NCI-H1048 (cell line): ENCODE results near the gene SEMA6A.
"Not testable (repeated sequence)": the region's sequence is repeated elsewhere in the genome, so short reads cannot be mapped to it uniquely, and the experiment has no call there.

ENCODE experiments used
- DNase-seq: peaks from one replicate; lab custom pipeline; 2025; lab: John Stamatoyannopoulos, UW

SEMA6A gene

DNA sequence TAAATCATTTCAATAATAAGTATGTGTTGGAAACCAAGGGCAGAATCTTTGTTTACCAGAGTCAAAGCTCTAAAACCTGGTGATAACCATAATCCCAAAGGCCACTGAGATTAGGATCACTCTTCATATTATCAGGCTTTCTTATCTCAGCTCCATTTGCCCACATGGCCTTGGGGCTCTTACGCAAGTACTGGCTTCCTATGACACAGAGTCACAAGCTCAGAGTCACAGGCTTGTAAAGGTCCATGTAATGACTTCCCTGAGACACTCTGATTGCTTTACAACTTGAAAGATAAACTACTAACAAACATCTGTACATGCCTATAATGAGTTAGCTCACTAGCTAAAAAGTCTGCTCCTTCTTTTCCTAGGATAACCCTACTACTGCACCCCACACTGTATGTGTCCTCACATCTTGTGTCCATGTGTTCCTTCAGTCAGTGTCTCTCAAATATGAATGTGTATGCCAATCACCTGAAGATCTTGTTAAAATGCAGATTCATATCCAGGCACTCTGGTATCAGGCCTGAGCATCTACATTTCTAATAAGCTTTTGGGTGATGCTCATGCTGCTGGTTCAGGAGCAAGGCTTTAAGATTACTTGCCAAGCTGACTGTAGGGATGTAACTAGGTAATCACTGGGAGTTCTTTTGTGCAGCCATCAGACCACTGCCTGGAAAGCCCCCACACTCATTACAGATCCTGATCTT, 28.4 kb downstream of the SEMA6A start:
- DNase-seq = no peak

DNA sequence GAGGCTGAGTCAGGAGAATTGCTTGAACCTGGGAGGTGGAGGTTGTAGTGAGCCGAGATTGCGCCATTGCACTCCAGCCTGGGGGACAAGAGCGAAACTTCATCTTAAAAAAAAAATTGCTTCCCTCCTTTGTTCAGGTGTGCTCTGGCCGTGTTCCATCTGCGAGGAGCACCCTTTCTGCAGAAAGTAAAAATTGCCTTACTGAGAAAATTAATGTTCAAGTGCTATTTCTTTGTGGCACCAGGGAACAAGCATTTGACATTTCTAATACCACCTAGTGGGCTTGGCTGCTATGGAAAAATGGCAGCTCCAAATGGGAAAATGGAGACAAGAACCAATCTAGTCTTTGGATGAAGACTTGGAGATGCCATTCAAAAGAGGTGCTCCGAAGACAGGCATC, 29.2 kb downstream of the SEMA6A start:
- not testable (repeated sequence) for DNase-seq

DNA sequence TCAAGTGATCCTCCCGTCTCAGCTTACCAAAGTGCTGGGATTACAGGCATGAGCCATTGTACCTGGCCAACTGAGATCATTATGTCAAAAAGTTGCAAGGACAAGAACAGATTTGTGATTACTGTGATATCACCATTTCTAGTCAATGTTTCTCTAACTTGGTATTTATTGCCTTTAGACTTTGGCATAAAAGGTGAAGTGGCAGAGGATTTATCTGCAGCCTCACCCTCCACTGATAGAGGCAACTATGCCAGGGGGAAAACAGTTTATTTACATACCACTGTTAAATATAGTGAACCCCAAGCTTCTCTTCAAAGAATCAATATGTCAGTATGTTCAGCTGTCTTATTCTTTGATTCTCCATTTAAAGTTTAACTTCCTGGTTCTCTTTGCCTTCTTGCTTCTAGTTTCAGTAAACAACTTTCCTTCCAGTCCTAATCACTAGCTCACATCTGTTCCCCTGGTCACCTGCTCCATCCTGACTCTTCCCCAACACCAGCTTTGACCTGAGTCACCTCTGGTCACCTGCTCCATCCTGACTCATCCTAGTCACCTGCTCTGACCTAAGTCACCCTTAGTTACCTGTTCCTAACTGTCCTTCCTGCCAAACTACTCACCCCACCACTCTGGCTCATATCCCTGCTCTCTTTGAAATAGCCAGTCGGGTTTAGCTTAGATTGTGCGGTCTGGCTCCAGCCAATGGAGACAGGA, 29.9 kb downstream of the SEMA6A start:
- DNase-seq = no peak

DNA sequence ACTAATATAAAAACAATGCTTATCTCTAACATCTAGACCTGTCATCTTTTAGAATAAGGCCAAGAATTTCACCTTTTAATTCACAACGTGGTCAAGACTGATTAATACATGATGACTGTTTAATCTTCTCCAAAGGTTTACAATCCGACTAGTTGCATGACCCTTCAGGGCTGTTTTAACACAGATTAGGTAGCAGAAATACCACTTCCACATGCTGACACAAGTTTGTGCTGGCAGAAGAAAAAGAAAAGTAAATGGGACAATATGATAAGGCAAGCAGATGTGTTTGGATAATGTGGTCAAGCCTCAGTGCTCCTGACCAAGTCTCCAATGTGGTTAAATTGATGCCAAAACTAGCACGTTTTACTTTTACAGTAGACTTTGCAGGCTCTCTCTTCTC, 31.1 kb downstream of the SEMA6A start:
- no peak for DNase-seq

DNA sequence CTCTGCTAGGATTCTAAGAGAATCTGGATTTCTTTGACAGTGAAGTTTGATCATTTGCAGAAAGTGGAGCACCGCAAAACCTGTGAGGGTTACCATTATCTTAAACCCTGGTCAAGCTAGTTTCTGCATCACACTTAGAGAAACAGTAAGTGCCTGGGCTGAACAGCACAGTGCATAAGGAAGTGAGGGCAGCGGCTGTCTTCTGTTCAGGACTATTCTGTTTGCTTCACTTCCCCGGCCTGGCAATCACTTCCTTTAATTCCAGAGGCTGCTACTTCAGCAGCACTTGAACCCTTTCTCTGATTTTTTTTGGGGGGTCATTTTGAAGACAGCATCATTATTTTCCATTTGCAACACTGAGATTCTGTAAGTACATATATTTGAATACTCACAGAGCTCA, 32.0 kb downstream of the SEMA6A start:
- no peak for DNase-seq

DNA sequence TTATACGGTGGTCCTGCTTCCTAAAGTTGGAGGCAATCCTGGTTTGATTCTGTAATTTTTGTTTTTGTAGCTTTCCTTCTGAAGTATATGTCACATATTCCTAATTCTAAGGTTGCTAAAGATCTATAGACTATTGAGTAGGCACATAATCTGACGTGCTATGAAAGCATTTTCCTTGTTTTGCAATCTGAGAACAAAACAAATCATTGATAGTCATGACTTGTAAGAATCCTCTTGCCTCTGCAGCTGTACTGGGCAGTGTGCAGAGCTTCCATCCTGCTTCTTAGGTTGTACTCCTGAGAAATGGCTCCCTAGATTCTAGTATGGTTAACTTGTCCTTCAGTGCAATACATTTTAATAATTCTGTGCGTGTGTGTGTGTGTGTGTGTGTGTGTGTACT, 35.4 kb downstream of the SEMA6A start:
- no peak for DNase-seq

DNA sequence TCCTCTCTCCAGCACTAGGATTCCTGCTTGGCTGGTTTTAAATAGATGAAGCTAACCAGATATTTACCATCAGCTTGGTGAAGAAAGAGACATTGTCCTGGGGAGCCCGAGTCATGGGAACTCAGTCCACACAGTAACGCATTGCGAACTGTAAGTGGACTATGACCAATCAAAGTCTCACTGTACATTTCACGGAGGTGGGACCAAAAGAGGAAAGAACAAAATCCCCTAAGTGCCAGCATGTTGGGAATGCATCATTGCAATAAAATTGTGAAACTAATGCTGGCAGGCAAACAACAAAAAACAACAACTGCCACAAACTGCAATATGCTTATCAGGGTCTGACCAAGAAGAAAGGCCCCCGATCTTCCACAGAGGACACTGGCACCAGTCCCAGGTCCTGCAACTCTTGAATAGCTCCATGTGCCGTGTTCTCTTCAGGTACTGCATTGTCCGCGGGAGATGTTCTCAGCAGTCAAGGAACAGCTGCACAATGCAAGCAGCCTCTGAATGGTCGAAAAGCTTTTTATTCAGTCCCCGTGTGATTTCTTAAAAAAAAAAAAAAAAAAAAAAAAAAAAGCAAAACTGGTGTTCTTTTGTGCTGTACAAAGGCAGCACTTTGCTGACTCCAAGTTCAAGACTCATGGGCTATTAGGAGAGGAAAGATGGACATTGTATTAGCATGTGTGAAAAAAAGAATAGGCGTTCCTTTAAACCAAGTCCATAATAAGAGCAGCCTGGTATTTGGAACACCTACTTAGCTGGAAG, 38.1 kb downstream of the SEMA6A start:
- no peak for DNase-seq

DNA sequence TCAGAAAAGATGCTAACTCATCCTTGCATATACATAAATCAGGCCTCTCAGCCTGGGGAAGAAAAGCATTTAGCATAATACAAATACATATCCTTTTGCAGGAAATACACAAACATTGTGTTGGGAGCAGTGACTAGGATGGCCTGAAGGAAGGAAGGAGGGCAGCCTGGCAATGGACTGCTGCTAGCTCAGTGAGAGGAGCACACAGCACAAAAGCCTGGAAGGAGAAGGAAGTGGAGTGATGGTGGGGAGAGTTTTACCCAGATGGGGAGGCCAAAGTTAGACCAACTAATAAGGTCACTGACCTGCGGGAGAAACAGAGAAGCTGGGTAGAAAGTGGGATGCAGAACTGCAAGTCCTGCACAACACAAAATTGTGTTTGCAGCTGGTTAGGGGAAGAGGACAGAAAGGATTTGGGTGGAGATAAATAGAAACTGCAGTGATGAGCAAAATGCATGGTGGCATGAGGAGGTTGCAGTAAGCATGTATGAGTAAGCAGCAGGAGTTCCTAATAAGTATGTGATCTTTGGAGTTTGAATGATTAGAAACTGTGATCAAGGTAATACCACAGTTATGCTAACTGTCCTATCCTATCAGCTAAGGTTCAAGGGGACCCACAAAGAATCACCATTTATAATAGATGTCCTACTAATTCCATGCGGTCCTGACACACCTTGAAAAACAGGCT, 39.5 kb downstream of the SEMA6A start:
- DNase-seq = no peak

DNA sequence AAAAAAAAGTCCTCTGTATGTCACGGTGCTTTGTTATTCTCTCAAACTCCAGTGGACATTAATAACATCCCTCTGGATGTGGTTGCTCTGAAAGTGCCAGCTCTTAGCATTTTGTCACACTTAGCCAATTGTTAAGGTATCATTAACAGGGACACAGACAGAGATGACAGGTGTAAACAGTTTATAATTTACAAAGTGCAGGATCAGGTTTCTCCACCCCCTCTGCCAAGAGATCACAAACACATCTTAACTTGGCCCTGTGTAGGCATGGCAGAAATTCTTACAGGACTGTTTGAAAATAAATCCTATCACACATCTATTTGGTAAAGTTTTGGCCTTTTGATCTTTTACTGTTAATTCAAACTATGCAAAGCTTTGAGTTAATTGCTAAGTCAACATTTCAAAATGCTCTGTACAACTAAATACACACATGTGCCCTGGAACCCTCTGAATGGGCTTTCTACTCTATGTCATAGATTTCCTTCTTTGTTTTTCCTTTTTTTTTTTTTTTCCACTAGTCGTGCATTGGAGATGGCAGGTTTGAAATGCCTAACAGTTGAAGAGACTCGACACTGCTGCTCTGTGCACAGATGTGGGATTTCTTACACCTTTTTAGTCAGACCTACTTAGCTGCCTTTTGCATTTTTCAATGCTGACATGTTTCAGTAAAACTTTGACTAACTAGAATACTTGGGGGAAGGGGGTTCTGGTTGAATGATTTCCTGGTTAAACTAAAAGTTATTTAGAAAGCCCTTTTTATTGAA, 41.7 kb downstream of the SEMA6A start:
- DNase-seq = peak; percentile 31

DNA sequence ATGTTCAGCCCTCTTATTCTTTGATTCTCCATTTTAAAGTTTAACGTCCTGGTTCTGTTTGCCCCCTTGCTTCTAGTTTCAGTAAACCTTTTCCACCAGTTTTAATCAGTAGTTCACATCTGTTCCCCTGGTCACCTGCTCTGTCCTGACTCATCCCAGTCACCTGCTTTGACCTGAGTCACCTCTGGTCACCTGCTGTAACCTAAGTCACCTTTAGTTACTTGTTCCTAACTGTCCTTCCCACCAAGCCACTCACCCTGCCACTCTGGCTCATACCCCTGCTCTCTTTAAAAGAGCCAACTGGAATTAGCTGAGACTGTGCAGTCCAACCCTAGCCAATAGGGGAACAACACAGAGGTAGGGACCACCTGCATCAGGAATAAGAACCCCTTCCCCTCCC, 43.0 kb downstream of the SEMA6A start:
- no peak for DNase-seq

DNA sequence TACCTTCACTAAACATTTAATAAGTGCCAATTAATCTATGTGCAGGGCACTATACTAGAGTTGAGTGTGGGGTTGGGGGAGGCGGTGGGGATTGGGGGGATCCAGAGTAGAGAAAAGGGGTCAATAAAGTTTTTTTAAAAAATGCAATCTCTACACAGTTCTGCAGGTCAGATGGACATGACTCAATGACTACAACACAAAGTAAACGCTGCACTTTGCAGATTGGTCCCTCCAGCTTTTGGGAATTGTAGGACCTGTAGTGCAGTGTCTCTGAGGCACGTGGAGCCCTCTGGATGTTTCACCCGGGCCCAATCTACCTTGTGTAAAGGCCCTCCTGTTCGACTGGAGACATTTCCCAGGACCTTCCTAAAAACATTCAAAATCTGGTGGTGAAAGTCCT, 43.5 kb downstream of the SEMA6A start:
- no peak for DNase-seq

DNA sequence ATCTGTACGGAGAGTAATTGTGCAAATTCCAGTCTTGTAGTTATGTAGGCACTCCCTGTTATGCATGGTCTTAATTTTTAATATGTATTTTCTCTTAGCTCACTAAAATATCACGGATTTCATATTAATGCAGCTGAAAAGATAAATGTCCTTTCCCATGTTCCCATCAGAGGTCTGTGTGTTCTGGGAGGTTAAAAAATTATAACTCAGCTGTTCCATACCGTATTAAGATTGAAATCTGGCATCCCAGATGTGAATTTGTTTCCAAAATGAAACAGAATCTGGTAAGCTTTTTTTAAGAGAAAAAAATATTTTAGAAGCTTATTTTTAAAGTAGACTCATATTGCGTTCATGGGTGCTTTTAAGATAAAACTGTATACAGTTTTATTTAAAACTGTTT, 44.3 kb downstream of the SEMA6A start:
- DNase-seq = no peak

DNA sequence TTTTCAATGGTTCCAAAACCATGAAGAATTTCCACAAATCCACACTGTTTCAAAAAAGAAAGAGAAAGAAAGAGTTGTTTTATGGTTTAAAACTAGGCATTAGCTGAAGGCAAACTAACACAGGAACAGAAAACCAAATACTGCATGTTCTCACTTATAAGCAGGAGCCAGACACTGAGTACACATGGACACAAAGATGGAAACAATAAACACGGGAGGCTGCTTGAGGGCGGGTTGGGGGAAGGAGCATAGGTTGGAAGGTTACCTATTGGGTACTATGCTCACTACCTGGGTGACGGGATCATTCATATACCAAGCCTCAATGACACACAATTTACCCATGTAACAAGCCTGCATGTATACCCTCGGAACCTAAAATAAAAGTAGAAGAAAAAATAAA, 45.0 kb downstream of the SEMA6A start:
- DNase-seq = no peak

DNA sequence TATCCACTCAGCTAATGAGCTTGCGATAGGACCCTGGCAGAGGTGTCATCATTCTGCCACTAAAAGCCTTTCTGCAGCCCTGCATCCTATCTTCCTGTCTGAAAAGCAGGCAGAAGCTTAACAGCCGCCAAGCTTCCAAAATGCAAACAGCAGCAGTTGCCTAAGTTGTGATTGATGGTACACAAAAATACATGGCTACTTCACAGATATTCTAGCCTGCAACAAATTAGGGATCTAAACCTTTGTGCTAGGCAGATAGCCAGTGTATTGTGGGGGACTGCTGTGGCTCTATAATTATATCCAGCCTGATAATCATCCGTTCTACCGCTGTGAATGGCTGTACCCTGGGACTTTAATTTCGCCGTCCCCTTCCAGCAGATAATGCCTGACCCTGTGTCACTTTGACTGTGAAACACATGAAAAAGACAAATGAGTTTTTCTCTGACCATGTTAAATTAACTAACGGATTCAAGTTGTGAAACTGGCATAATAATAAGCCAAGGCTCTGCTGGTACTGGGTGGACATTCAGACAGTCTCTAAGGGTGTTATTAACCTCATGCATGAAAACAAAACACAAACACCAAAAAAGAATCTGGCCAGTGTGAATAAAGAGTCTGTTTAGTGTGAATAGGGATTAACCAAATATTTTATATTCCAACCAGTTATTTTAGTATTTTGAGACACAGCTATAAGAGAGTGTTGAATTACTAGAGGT, 45.9 kb downstream of the SEMA6A start:
- DNase-seq = no peak

DNA sequence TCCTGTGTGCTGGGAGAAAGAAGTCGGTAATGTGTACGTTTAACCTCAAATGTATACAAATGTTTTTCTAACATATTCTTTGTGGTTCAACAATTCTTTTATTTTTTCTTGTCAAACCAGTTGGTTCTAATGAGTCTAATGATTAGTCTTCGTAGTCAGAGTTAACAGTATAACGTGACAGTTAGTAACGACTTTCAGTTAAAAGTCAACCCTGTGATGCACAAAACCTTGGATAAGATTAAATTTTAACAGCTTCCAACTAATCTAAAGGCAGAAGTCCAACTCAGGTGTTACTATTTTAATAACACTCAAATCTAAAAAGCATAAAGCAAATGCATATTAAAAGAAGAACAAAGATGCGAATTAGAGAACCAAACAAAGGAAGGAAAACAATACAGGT, 47.0 kb downstream of the SEMA6A start:
- DNase-seq = no peak

DNA sequence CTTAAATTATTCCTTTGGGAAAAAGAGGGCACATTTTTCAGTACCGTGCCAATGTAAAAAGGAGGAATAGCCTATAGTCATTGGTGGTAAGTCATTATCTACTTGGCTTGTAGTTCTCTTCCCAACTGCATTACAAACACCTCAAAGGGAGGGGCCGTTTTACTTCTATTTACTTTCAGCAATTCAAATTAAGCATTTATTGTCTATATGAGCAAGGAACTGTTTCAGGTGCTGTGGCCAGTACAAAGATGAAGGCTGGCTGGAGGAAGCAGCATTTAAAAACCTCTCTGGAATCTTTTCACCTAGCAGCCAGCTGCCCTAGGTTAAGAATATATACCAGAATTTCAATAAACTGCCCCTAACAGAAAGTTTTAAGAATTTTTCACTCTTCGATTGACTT, 48.9 kb downstream of the SEMA6A start:
- DNase-seq = no peak

DNA sequence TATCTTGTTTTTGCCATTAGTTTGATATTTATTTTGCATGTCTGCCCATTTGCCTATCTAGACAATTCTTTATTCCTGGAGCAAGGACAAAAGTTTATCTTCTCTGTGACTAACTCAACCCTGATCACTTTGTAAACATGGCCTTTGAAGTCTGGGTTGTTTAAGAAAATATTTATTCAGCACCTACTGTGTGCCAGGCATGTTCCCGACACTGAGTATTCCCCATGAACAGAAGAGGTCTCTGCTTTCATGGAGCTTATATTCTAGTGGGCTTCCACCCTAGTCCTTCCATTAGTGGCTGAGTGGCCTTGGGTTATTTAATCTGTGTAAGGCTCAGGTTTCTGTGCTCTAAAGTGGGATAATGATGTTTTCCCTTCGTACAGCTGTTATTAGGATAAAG, 49.7 kb downstream of the SEMA6A start:
- DNase-seq = no peak

DNA sequence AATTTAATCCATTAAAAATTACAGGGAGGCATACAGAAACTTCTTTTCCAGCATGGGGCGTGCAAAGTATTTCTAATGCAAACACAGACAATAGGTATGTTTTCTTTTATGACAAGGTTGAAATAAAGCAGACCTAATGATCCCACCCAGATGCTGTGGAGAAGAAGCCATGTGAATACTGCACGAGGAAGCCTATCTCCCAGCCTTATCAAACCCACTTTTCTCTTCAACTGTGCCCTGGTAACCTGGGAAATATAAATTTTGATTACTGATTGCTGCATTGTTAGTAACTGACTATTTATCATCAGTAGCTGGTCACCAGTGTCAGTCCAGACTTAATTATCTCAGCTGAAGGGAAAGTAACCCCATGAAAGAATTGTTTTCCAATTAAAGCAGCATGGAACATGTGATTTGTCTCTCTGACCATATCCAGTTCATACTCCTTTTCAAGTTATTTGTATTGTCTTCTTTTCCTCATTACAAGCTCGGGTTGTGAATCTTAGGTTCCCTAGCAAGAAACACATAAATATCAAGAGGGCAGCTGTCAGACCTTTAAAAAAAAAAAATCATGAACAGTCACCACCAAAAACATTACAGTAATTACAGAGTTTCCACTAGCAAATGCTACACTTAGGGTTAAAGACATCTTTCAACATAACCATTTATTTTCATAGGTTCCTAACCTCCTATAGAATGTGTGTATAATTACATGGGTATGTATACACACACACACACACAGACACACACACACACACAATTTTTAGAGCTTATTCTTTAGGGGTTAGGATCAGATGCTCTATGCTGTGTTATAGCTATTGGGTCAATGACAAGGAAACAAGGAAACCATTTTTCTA, 50.3 kb downstream of the SEMA6A start:
- no peak for DNase-seq

DNA sequence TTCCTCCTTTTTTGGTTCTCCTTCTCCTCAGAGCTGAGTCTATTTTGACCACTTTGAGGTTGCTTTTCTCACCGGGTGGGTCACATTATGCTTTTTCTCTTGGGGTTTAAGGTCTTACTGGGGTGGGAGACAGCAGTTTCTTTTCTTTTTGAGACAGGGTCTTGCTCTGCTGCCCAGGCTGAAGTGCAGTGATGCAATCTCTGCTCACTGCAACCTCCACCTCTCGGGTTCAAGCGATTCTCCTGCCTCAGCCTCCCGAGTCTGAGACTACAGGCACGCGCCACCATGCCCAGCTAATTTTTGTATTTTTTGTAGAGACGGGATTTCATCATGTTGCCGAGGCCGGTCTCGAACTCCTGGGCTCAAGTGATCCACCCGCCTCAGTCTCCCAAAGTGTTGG, 51.4 kb downstream of the SEMA6A start:
- DNase-seq = not testable (repeated sequence)
